HEK293T (cell line): ENCODE measurements around the gene STAT5B.

Experiments used
- CTCF ChIA-PET: fragments of 350-600 bp; formaldehyde crosslinking; extraction: SDS; loops from one replicate; lab custom pipeline; 2021; ENCODE audit warnings: antibody characterized with exemption, inconsistent platforms; lab: Yijun Ruan, JAX
- POLR2A ChIA-PET: fragments of 350-600 bp; formaldehyde crosslinking; extraction: SDS; loops from one replicate; lab custom pipeline; 2020; ENCODE audit warnings: antibody characterized with exemption, inconsistent platforms; lab: Yijun Ruan, JAX
- DNase-seq: peaks from one replicate; pipeline ENCODE4 v3.0.0; 2012; ENCODE audit warnings: mixed read lengths; ENCODE audit errors: extremely low spot score
- ARNT ChIP-seq: fragments of 450-650 bp; IDR thresholded peaks from 2 replicates; pipeline ENCODE4 v1.6.1; 2017; ENCODE audit warnings: mild to moderate bottlenecking
- BHLHE40 ChIP-seq: fragments of 450-650 bp; IDR thresholded peaks from 2 replicates; pipeline ENCODE4 v1.6.1; 2016; ENCODE audit warnings: mild to moderate bottlenecking, moderate library complexity, borderline replicate concordance
- CTBP1 ChIP-seq: fragments of 450-650 bp; IDR thresholded peaks from 2 replicates; pipeline ENCODE4 v1.6.1; 2016; ENCODE audit warnings: borderline replicate concordance
- ELF4 ChIP-seq: fragments of 450-650 bp; IDR thresholded peaks from 2 replicates; pipeline ENCODE4 v1.6.1; 2017; ENCODE audit warnings: antibody characterized with exemption
- FOXA1 ChIP-seq: fragments of 450-650 bp; IDR thresholded peaks from 2 replicates; pipeline ENCODE4 v1.6.1; 2016; ENCODE audit warnings: mild to moderate bottlenecking
- FOXK2 ChIP-seq: fragments of 450-650 bp; IDR thresholded peaks from 2 replicates; pipeline ENCODE4 v1.6.1; 2016; ENCODE audit warnings: mild to moderate bottlenecking
- FOXM1 ChIP-seq: fragments of 450-650 bp; IDR thresholded peaks from 2 replicates; pipeline ENCODE4 v1.6.1; 2017; ENCODE audit warnings: mild to moderate bottlenecking, borderline replicate concordance
- HDGF ChIP-seq: fragments of 450-650 bp; IDR thresholded peaks from 2 replicates; pipeline ENCODE4 v1.6.1; 2017; ENCODE audit warnings: antibody characterized with exemption, borderline replicate concordance
- L3MBTL2 ChIP-seq: fragments of 450-650 bp; conservative IDR thresholded peaks from 2 replicates; pipeline ENCODE4 v1.6.1; 2016; ENCODE audit warnings: mild to moderate bottlenecking
- LEF1 ChIP-seq: fragments of 450-650 bp; IDR thresholded peaks from 2 replicates; pipeline ENCODE4 v1.6.1; 2017; ENCODE audit warnings: mild to moderate bottlenecking, borderline replicate concordance
- NFRKB ChIP-seq: fragments of 450-650 bp; IDR thresholded peaks from 2 replicates; pipeline ENCODE4 v1.6.1; 2016; ENCODE audit warnings: mild to moderate bottlenecking, moderate library complexity
- SP1 ChIP-seq: fragments of 450-650 bp; IDR thresholded peaks from 2 replicates; pipeline ENCODE4 v1.6.1; 2017
- SUZ12 ChIP-seq: fragments of 450-650 bp; IDR thresholded peaks from 2 replicates; pipeline ENCODE4 v1.6.1; 2016; ENCODE audit warnings: mild to moderate bottlenecking
- TARDBP ChIP-seq: fragments of 450-650 bp; IDR thresholded peaks from 2 replicates; pipeline ENCODE4 v1.6.1; 2016
- ZNF384 ChIP-seq: fragments of 450-650 bp; IDR thresholded peaks from 2 replicates; pipeline ENCODE4 v1.6.1; 2016
- TF ChIP-seq, protein P1 (sequence below): fragments of 450-650 bp; IDR thresholded peaks from 2 replicates; pipeline ENCODE4 v1.6.1; 2016

Gene STAT5B

DNA sequence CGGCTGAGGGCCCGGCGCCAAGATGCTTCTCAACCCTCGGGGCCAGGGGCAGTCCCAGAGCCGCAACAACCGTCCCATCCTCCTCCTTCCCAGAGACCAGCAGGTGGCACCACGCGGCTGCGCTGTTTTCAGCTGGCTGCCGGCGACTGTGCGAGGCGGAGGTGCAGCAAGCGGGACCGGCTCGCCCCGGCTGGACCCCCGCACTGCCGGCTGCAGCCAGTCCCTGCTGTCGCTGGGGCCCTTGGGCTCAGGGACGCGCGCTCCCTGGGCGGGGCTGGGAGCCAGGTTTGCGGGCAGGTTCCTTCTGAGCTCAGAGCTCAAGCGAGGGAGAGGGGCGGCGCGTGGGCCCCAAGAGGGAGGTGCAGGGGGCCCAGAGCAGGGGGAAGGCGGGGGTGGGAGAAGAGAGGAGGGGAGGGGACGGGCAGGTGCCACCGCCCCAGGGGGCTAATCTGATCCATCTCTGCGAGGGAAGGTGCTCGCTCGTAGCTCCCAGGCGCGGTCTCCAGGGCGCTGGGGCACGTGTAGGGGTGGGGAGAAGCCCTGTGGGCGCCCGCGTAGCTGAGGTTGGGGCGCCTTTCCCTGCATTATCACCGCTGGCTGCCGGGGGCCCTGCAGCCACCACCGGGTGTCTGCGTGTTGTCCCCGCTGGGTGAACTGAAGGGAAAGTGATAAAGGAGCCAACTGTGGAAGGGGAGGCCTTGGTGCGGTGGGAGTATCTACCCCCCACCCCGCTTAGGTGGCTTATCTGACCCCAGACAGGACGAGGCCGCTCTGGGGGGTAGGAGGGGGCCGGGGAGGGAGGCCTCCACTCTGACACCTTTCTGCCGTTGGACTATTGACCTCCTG lies 36.3 kb upstream of the STAT5B start:
- ChIA-PET POLR2A (interaction anchor here (1.0 to 1.1 kb wide), 3 partner anchors 35 to 89 kb away, joined by 3 read pairs; partner anchors contain the start of gene STAT3), CTCF (interaction anchor here (1.4 kb wide), 1 partner anchor 111 kb away, joined by 3 read pairs; the partner anchor contains the start of gene CAVIN1)
- peak; percentile 83 for DNase-seq
- TF ChIP-seq LEF1: no peak
- peak; percentile 88 for TF ChIP-seq L3MBTL2
- 0 out of 2 replicates have a peak, but pooled peaks have one; percentile 28 for TF ChIP-seq HDGF
- no peak for TF ChIP-seq ARNT

- no peak for DNase-seq
- CTCF ChIA-PET: interaction anchor here (1.4 kb wide), 1 partner anchor 111 kb away, joined by 3 read pairs; the partner anchor contains the start of gene CAVIN1
- POLR2A ChIA-PET: interaction anchor here (1.0 to 1.1 kb wide), 2 partner anchors 77 to 89 kb away, joined by 3 read pairs; partner anchors contain the start of gene STAT3
- TF ChIP-seq SUZ12: no peak
- TF ChIP-seq NFRKB: no peak
- no peak for TF ChIP-seq FOXM1
- no peak for TF ChIP-seq TARDBP
- TF ChIP-seq ELF4: no peak
- no peak for TF ChIP-seq HDGF
- TF ChIP-seq FOXA1: no peak
- no peak for TF ChIP-seq L3MBTL2
- TF ChIP-seq, protein P1, sequence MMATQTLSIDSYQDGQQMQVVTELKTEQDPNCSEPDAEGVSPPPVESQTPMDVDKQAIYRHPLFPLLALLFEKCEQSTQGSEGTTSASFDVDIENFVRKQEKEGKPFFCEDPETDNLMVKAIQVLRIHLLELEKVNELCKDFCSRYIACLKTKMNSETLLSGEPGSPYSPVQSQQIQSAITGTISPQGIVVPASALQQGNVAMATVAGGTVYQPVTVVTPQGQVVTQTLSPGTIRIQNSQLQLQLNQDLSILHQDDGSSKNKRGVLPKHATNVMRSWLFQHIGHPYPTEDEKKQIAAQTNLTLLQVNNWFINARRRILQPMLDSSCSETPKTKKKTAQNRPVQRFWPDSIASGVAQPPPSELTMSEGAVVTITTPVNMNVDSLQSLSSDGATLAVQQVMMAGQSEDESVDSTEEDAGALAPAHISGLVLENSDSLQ: no peak
- TF ChIP-seq ARNT: no peak
- no peak for TF ChIP-seq LEF1
- no peak for TF ChIP-seq BHLHE40
- no peak for TF ChIP-seq SP1
- TF ChIP-seq FOXK2: no peak
Measured at GRCh38 chr17:42312035-42312284, 35.8 kb upstream of the STAT5B start.

GRCh38 chr17:42311240-42312034 lies 35.2 kb upstream of the STAT5B start:
- ChIA-PET CTCF (interaction anchor here (1.4 kb wide), 1 partner anchor 112 kb away, joined by 3 read pairs; the partner anchor contains the start of gene CAVIN1), POLR2A (interaction anchor here (1.0 to 1.1 kb wide), 2 partner anchors 77 to 88 kb away, joined by 3 read pairs; partner anchors contain the start of gene STAT3)
- no peak for DNase-seq
- TF ChIP-seq ARNT (no peak), FOXK2 (no peak), FOXM1 (no peak), SUZ12 (no peak), NFRKB (no peak), TARDBP (no peak), HDGF (no peak), CTBP1 (no peak), ZNF384 (no peak), L3MBTL2 (no peak), LEF1 (no peak), ELF4 (no peak)

DNA sequence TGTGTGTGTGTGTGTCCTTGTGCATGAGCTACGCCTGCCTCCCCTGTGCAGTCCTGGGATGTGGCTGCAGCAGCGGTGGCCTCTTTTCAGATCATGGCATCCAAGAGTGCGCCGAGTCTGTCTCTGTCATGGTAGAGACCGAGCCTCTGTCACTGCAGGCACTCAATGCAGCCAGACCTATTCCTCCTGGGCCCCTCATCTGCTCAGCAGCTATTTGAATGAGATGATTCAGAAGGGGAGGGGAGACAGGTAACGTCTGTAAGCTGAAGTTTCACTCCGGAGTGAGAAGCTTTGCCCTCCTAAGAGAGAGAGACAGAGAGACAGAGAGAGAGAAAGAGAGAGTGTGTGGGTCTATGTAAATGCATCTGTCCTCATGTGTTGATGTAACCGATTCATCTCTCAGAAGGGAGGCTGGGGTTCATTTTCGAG lies 34.6 kb upstream of the STAT5B start:
- TF ChIP-seq NFRKB: no peak
- TF ChIP-seq SUZ12: no peak
- TF ChIP-seq SP1: no peak
- TF ChIP-seq ARNT: no peak
- TF ChIP-seq FOXM1: no peak
- no peak for TF ChIP-seq FOXK2
- TF ChIP-seq TARDBP: no peak
- no peak for TF ChIP-seq HDGF
- no peak for TF ChIP-seq ZNF384
- no peak for TF ChIP-seq LEF1
- TF ChIP-seq L3MBTL2: no peak
- TF ChIP-seq BHLHE40: no peak
- TF ChIP-seq ELF4: no peak
- TF ChIP-seq, protein P1: no peak
- no peak for TF ChIP-seq CTBP1
- ChIA-PET CTCF (interaction anchor here (1.2 kb wide), 1 partner anchor 9 kb away, joined by 3 read pairs; no protein-coding TSS in a partner anchor), POLR2A (no interaction called here)
- DNase-seq: no peak

DNA sequence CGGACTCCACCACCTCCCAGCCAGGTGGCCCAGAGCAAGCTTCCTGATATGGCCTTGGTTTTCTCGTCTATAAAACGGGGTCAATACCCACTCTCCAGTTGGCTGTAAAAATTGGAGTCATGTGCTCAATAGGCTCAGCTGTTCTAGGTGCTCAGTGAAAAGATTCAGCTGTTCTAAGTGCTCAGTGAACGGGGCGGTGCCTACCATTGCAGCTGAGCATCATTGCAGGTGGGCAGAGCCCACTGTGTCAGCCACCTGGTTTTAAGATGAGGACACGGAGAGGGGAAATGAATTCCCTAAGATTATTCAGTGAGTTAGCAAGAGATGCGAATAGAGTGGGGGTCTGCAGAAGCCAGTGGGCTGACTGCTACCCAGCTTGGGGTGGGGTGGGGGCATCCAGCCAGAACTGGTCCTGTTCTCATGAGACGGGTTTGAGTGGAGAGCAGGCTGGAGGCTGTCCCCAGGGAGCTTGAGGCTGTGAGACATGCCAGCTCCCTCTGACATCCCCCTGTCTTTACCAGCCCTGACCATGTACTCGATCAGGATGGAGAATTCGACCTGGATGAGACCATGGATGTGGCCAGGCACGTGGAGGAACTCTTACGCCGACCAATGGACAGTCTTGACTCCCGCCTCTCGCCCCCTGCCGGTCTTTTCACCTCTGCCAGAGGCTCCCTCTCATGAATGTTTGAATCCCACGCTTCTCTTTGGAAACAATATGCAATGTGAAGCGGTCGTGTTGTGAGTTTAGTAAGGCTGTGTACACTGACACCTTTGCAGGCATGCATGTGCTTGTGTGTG lies 34.0 kb upstream of the STAT5B start:
- no peak for DNase-seq
- ChIA-PET POLR2A (no interaction called here), CTCF (interaction anchor here (1.2 kb wide), 1 partner anchor 8 kb away, joined by 3 read pairs; no protein-coding TSS in a partner anchor)
- no peak for TF ChIP-seq NFRKB
- TF ChIP-seq LEF1: no peak
- no peak for TF ChIP-seq FOXM1
- no peak for TF ChIP-seq L3MBTL2
- no peak for TF ChIP-seq SUZ12
- no peak for TF ChIP-seq CTBP1
